Measurements from ENCODE around the gene MED23.

Gene MED23

DNA sequence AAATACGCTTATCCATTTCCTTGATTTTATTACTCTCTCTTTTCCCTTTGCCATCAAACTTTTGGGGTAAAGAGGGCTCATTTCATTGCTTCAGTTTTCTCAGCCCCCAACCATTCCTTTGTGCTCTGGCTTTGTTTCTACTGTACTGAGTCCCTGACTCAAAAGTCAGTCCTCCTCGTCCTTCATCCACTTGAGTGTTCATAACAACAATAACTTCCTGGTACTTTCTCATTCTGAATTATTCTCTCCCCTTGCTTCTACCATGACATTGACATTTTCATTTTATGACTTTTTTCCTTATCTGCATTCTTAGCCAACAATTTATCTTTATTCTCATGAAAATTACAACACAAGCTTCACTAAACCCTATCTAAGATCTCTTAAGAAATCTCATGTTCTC, 10.0 kb upstream of the MED23 start:
- no peak for DNase-seq

DNA sequence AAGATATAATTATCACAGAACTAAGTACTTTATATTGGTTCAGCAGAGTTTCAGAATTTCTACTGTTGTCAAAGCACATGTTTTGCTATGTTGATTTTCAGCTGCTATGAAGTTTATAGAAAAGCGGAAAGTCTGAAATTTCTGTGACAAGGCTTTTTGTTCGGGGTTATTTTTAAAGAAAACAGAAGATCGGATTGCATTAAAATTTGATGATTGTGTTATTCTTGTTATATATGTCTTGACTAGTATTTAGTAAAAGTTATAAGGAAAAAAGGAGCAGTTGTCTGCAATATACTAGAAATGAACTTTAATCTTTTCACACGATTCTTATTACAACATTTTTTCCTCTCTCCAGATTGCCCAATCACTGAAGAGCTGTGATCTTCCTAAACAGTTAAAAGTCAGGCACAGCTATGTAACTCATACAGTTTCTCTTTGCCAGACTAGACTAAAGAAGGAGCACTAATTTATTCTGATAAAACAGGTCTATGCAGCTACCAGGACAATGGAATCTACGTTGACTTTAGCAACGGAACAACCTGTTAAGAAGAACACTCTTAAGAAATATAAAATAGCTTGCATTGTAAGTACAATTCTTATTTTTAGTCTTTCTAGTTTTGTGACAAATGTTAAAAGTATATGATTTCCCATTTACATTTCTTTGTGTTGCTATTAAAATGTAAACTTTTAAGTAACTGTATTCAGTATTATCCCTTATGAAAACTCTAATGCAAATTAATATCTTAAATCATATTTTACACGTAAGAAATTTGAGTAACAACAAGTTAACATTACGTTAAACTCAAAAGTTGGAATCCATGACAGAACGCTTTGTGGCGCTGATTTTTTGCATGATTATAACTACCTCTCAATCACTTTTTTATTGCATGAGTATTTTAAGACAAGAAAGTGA, 9.1 kb upstream of the MED23 start, which contains the start of gene ENPP3:
Gene ENPP3, plus strand, starts transcription at position 423 of the 913 bp plus-strand sequence. Its CDS starts 83 bp downstream, at position 506.
- no peak for DNase-seq

DNA sequence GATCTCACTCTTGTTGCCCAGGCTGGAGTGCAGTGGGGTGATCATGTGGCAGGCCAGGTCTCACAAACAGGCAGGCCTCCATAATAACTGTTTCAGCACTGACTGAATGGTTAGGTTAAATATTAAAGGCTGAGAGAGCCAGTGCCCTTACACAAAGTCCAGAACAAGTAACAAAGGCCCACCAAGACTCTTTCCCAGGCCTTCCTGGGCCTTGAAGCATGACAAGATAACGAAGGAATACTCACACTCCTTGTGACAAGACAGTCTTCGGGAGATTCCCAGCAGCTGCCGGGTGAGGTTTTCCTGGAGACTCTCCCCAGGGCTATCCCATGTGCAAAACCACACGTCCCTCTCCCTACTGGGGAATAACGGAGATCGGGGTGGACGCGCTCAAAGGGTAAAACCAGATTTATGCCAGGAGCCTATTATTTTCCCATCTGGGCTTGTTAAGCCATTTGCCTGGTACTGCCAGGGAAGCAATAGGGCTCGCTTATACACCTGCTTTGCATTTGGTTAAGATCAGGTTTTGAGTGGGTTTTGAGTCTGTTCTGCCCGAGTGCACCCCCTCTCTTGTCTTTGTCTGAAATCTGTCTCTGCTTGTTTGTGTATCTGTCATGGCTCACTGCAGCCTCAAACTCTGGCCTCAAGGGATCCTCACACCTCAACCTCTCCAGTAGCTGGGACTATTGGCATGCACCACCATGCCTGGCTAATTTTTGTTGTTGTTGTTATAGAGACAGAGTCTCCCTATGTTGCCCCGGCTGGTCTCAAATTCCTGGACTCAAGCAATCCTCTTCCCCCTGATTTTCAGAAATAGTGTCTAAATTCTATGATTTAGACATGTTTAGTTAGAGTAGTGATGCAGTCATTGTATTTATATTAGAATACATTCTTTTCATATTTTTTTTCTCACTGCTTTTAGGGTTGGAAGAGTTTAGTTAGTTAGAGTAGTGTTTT, 7.6 kb upstream of the MED23 start:
- no peak for DNase-seq

DNA sequence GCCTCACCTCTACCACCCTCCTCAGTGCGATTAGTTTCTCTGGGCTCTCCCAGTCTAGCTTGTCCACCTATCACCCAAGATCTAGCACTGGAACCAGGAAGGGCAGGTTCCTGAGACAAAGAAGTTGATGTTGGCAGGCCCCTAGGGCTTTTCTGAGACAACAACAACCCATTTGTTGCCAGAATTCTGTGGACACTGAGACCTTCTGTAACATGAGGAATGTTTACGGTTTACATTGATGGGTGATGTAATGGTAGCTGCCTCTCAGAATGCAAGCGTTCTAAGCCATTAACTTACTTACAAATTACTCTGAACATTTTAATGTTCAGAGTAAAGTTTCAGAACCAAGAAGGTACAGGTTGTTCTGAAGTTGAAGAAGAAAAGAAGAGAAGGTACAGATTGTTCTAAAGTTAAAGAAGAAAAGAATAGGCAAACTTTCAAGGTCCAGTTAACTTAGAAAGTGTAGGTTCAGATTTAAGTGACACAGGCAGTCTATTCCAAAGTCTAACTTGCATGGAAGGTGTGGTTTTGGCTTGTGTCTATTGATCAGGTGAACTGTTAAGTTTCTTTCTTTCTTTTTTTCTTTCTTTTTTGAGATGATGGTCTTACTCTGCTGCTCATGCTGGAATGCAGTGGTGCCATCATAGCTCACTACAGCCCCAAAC, 3.7 kb upstream of the MED23 start:
- no peak for DNase-seq

DNA sequence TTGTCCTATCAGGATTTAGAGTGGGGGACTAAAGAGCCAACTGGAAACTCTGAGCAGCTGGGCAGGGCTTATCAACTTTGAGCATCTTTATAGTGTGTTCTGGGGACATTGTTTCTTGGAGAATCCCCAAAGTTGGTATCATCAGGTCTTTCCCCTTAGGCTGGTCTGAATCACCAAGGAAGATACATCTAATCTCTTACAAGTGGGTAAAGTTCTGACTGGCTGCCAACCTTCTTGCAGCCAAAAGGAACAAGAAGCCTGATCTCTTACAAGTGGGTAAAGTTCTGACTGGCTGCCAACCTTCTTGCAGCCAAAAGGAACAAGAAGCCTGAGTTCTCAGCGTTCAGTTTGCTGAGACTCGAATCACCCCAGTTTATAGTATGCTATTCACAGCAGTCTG, 1.6 kb upstream of the MED23 start:
- DNase-seq, result no peak

DNA sequence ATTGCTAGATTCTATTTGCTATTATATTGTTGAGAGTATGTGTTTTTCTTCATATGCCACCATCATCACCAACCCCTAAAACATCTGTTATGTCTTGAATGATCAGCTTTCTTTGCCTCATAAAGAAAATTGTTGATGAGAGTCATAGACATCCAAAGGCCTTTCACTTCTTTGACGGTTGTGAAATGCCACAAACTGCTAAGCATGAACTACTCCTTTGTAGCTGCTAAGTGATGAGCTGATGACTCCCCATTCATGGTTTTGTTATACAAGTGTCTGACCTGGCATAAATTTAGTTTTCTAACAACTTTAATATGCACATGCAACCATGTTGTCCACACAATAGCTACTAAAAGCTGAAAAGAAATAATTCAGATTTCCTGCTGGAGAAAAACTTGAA, 684 bp upstream of the MED23 start:
- no peak for DNase-seq

DNA sequence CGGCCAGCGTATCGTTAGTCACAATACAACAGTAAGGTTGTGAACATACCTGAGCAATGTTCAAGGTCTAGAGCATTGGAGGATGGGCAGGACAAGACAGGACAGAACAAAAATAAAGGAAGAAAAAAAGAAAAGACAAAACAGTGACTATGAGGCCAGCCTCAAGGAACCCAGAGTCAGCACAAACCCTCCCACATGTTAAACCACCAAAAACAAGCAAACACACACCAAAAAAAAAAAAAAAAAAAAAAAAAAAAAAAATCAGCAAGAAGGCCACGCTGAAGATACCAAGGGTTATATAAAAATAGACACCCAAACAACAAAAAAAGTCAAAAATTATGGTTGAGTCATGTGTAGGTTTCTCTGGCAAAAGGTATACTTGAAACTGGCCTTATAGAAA, 12.8 kb downstream of the MED23 start:
- DNase-seq, result no peak

DNA sequence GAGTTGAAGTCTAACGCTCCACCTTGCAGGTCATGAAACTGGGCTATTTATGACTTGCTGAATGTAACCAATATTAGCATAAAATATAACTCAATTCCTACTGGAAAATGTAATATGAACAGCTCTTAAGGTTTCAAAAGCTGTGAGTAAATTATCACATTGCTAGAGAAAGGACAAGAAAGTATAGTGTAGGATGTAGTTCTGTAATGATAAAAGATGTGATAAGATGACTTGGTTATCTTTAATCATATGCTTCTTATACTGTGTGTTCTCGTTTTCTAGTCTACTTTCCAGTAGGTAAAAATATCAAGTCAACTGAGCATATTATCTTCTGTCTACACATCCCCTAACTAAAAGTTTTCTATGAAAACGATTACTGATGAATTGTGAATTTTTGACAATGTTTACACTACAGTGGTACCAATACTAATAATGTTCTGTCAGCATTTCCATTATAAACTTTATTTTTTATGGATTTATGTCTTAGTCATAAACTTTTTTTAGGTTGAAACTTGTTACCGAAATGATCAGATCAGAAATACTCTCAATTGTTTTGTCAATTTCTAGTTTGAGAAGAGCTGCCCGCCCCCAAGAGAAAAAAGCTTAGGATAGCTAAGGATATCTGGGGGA, 14.6 kb downstream of the MED23 start:
- no peak for DNase-seq

DNA sequence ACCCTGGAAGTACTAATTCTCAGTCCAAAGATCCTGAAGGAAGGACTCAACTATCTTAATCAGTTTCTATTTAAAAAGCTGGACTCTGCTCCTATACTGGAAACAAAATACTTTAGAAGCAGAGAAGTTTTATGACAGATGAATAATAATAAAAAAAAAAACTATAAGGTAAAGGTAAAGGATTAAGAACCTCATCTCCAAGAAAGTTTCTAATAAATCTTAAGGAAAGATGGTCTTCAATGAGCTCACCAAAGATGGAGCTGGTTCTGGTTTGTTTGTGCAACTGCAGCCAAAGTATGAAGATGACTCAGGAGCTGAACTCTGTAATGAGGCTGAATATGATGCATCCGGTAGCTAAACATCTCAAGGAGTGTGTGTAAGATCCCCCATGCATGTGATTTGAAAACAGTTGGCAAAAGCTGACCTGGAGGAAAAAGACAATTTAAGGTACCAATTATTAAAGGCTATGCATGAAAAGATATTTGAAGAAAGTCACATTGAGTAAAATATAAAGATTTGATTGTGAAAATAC, 25.2 kb downstream of the MED23 start:
- no peak for DNase-seq

DNA sequence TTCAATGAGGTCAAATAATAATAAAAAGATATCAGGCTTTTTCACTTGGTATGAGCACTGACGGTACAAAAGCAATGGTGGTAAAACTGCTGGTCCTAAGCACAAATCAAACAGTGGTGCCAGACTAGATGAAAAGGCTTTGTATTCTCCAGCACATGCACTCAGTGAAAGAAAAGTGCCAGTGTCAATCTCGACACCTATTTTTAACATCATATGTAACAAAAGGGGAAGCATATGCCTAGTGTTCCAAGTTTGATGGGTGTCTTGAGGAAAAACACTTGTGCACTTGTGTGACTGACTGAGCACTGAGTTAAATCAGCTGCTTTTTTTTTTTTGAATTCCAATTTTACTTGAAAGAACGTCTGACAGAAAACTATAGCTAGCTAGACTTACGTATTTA, 27.3 kb downstream of the MED23 start:
- no peak for DNase-seq

DNA sequence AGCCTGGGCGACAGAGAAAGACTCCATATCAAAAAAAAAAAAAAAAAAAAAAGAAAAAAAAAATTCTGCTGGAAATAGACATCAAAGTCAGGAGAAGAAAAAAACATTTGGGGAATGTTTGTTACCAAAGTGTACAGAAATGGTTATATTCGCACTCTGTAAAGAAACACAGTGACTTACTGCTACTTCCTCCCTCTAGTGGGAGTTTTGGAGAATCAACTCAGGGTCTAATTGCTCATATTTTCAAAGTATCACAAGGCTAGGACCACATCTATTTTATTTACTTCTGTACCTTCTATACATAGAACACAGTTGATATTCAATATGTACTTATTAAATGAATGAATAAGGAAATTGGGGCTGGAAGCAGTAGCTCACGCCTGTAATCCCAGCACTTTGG, 30.6 kb downstream of the MED23 start:
- DNase-seq, result no peak

DNA sequence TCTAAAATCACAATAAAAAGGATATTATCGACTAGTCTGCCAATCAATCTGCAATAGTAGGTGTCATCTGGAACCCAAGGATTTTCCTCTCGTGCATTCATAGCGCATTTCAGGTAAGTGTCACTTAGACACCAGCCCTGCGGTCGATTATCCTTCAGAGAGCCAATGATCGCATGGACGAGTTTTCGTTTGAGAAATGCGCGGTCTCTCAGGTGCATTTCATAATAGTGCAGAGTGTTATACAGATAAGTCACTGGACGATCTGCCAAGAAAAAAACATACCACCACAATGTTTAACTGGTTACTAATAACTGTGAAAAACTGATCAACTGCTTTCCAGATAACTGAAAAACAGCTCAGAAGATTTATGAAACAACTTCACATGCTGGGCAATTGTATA, 34.0 kb downstream of the MED23 start:
- no peak for DNase-seq

DNA sequence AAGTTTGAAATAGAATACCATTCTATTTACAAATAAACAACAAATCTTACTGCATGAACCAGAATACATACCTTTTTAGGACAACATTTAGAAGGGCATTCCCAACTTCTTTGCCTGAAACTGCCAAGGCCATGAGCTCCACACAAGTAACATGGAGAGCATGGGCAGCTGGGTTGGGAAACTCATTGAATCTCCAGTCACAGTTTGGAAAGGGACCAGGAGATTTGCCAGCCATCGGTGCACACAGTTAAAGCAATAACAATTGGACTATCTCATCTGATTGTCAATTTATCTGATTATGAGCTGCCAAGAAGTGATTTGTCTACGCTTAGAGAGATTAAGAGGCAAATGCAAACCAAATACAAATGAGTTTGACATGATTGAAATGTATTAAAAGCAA, 35.1 kb downstream of the MED23 start:
- no peak for DNase-seq

DNA sequence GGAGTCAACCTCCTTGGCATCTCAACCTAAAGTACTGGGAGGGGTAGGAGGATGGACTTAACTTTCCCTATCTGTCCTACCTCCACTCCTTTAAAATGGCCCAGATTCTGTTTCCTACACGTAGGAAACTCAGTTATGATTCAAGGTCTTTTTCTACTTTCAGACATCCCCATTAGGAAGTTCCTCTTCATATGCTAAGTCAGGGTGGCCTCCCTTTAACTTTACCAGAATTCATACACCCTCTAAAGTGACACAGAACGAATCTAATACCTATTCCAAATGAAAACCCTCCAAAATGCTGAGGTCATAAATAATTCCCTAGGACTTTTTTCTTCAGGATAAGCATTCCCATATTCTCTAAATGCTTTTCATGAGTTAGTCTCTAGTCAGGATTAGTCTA, 39.4 kb downstream of the MED23 start:
- DNase-seq, result no peak

DNA sequence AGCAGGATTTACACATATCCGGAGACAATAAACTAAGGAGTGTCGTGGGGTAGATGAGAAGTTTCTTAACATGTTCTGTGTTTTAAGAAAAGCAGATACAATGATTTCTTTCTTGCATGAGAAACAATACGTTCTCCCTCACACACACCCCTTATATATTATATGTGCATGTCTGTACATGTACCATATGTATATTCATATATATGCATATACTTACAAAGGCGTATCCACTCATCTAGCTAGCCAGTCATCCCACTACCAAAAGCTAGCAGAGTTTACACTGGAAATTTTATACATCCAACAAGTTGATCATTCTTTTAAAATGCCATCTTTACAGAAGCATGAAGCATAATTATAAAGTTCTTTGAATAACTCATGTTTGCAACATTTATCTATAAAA, 40.1 kb downstream of the MED23 start:
- DNase-seq, result no peak

DNA sequence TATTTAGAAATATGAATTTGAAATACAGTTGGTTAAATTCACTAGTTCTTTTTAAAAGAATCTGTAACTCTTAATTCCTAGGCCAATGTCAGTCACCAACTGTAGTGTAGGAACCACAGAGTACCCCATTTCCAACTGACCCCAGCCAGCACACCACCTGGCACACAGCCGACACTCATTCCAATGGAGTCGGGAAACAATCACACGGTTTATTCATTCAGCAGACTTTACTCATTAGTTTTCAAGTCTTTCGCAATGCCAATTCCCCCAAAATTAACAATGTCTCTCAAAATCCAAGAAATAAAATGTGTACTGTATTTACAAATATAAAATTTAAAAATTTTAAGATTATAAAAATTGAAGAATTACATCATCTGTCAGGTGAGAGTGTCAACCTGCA, 41.5 kb downstream of the MED23 start:
- no peak for DNase-seq

DNA sequence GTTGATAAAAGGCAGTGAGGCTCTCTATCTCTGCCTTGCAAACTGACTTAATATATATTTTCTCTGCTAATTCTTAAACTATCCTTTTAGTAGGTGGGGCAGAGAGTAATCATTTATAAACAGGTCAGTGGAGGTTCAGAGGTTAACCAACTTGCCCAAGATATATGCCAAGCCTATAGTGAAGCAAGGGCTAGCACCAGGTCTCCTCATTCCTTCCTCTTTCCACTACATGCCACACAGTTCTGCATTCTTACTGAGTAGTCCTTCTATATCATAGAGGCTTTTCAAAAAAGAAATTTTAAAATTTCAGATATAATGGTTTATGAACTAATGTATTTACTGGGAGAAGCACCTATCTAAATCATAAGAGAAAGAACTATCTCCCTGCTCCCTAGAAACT, 46.5 kb downstream of the MED23 start:
- DNase-seq, result no peak

DNA sequence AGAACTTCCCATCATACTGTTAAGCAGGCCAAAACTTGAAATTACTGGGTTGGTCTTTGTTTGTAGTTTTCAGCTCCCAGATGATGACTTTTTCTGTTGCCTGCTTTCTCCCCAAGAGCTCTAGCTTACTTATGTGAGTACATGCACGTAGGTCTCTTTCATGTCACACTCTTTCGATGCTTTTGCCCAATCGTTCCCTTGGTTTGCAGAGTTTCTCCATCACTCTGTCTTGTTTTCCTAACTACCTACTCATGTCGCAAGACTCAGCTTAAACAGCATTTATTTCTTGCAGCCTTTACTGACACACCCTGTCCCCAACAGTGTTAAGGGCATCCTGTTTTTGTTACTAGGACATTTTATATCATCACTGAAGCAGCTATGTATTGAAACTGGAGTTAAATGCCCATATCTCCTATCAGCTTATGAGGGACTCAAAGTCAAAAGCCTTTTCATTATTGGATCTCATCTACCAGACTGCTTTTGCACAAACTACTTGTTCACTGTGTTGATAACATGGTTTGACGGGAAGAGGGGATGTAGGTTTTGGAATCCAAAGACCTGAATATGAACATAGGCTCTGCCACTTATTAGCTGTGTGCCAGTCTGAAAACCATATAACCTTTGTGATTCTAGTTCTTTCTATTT, 52.1 kb downstream of the MED23 start:
- DNase-seq, result no peak

DNA sequence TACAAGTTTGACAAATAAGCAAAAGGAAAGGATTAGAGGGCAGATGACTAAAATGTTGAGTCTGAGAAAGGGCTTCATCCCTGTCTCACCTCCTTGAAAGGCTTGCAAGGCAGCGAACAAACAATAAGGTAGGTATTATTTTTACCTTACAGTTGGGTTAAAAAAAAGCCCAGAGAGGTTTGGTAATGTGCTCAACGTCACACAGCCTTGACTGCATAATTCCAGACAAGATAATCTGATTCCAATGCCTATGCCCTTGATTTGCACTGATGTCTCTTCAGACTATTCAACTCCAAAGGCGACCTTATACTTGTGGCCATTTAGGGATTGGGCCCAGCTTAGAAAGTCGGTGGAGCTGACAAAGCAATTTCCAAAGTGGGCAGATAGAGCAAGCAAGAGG, 53.4 kb downstream of the MED23 start:
- no peak for DNase-seq

DNA sequence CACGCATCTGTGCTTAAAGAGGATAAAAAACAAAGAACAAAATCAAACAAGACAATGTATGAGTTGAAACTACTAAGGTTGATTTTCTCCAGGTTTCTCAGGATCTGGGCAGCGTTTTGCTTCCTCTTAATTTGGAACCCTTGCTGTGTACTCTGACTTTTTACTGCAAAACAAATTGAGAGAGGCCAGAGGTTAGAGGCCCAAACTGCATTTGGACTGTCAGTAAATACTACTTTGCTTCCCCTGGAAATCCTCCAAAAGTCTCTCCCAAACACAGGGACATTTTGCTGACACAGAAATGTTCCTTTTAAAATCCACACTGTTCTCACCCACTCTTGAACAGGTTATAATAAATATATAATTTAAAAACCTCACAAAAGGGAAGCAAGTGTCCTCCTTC, 53.9 kb downstream of the MED23 start:
- no peak for DNase-seq

DNA sequence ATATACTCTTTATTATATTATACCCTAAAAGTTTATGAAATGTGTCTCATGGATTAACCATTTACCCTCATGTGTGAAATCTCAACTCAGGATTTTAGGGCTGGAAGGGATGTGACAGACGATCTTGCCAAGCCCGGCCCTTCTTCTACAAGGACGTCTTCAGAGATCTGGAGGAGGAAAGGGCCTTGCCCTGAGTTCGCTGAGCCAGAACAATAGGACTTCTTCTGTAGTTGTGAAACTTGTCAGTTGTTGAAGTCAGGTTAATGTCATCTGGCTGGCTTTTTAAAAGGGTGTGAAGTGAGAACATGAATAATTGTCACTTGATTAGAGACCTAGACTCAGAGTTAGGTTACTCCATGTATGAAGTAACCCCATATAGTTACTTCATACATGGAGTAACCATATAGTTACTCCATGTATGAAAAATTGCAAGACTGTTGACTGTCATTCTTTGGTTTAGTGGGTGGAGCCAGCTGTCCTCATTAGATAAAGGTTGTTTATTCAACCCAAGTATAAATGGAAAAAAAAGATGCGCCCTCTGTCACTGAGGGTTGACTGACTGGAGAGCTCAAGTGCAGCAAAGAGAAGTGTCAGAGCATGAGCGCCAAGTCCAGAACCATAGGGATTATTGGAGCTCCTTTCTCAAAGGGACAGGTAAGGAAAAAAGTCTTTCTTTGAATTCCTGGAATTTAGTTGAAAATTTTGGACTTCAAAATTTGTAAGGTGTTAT, 55.2 kb downstream of the MED23 start, which contains the start of gene ARG1:
Gene ARG1, plus strand, starts transcription at position 541 of the 730 bp plus-strand sequence. Its CDS starts 57 bp downstream, at position 598.
- DNase-seq, result no peak

Data from bone marrow (tissue), 2 donors.